NT2/D1 (cell line): ENCODE data around the gene RALGAPB.
"Not testable (repeated sequence)": the region's sequence is repeated elsewhere in the genome, so short reads cannot be mapped to it uniquely, and the experiment has no call there.

Source experiments
- DNase-seq: peaks from one replicate; pipeline ENCODE4 v3.0.0-alpha.2; 2011; ENCODE audit warnings: low read depth, low spot score
- H3K27me3 ChIP-seq: 2 replicates; pipeline ENCODE4 v1.6.0; 2011; ENCODE audit warnings: mild to moderate bottlenecking; ENCODE audit not compliant: insufficient read length, insufficient read depth
- H3K36me3 ChIP-seq: 2 replicates; pipeline ENCODE4 v1.6.1; 2011; ENCODE audit warnings: mild to moderate bottlenecking, low read length, mixed read lengths; ENCODE audit not compliant: insufficient read depth, insufficient read length
- H3K4me1 ChIP-seq: 2 replicates; pipeline ENCODE4 v1.5.1; 2011; ENCODE audit not compliant: insufficient read depth, insufficient read length
- H3K4me3 ChIP-seq: 2 replicates; pipeline ENCODE4 v1.5.1; 2011; ENCODE audit warnings: low read depth; ENCODE audit not compliant: insufficient read length
- H3K9ac ChIP-seq: 2 replicates; pipeline ENCODE4 v1.6.0; 2011; ENCODE audit warnings: low read depth; ENCODE audit not compliant: insufficient read length
- H3K9me3 ChIP-seq: 2 replicates; pipeline ENCODE4 v1.5.1; 2011; ENCODE audit warnings: mild to moderate bottlenecking, low read length; ENCODE audit not compliant: insufficient read depth
- SUZ12 ChIP-seq: IDR thresholded peaks from 2 replicates; pipeline ENCODE4 v1.6.1; 2011; ENCODE audit not compliant: insufficient read length, insufficient read depth; ENCODE audit errors: extremely low read depth
- YY1 ChIP-seq: IDR thresholded peaks from 2 replicates; pipeline ENCODE4 v1.6.1; 2011; ENCODE audit not compliant: insufficient read length, insufficient read depth
- ZNF274 ChIP-seq: IDR thresholded peaks from 2 replicates; pipeline ENCODE4 v1.6.1; 2011; ENCODE audit warnings: mild to moderate bottlenecking, low read depth, low read length

The RALGAPB gene

GRCh38 chr20:38430679-38431325 lies 41.8 kb upstream of the RALGAPB start:
- peaks cover 92% of the 10 kb centered on the region for H3K36me3 ChIP-seq
- H3K9ac ChIP-seq, result peak overlapping the region; percentile 13
- no peaks in the 10 kb centered on the region for H3K27me3 ChIP-seq
- H3K4me1 ChIP-seq, result peaks cover 26% of the 10 kb centered on the region
- no peak for DNase-seq
- TF ChIP-seq YY1 (no peak), ZNF274 (no peak), SUZ12 (no peak)
- no peak overlapping the region for H3K4me3 ChIP-seq
- no peaks in the 10 kb centered on the region for H3K9me3 ChIP-seq

DNA sequence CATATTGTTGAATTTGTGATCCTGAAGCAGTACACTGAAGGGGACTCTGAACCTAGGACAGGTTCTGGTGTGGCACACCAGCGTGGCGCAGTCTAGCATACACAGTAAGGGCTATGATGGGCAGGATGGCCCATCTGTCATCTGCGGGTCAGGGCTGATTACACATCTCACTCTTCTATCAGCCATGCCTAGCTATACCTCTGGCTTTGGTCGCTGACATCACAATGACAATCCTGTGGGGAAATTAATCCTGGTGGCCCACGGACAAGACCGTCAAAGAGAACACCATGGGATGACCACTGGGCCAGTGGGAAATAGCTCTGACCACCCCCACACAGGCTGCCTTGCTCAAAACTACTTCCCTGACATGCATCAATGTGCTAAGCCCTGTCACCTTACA lies 40.4 kb upstream of the RALGAPB start:
- peak overlapping the region; percentile 29 for H3K4me3 ChIP-seq
- H3K9me3 ChIP-seq, result no peaks in the 10 kb centered on the region
- no peaks in the 10 kb centered on the region for H3K27me3 ChIP-seq
- TF ChIP-seq YY1 (no peak), SUZ12 (no peak), ZNF274 (no peak)
- no peak overlapping the region for H3K9ac ChIP-seq
- DNase-seq, result no peak
- peaks cover 77% of the 10 kb centered on the region for H3K36me3 ChIP-seq
- peaks cover 24% of the 10 kb centered on the region for H3K4me1 ChIP-seq

DNA sequence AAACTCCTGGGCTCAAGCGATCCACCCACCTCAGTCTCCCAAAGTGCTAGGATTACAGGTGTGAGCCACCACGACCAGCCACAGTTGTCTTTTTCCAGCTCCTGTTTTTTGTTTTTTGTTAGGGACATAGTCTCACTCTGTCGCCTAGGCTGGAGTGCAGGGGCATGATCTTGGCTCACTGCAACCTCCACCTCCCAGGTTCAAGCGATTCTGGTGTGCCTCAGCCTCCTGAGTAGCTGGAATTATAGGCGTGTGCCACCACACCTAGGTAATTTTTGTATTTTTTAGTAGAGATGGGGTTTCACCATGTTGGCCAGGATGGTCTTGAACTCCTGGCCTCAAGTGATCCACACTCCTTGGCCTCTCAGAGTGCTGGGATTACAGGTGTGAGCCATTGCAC lies 39.8 kb upstream of the RALGAPB start:
- peaks cover 24% of the 10 kb centered on the region for H3K4me1 ChIP-seq
- not testable (repeated sequence) for H3K9ac ChIP-seq, H3K9me3 ChIP-seq, DNase-seq, H3K4me3 ChIP-seq, H3K27me3 ChIP-seq
- peaks cover 71% of the 10 kb centered on the region for H3K36me3 ChIP-seq

DNA sequence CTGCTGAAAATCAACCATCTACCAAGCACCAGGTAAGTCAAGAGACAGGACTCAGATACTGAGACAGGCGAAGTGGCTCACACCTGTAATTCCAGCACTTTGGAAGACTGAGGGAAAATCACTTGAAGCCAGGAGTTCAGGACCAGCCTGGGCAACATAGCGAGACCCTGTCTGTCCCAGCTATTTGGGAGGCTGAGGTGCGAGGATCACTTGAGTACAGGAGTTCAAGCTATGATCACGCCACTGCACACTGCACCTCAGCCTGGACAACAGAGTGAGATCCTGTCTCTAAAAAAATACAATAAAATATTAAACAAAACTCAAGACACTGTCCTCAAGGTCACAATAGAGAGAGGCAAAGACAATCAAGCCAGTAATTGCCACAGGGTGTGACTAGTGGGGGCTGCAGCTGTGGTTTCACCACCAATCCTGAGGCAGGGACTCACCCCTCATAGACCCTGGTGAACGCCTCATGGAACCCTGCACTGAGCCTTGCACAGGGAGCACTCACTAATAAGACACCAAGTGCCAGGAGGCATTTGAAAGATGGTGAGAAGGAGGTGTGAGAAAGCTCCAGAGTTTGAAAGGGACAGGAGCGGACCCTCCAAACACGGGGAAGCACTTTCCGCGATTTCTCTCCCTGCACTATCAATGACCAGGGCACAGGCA lies 39.2 kb upstream of the RALGAPB start:
- no peaks in the 10 kb centered on the region for H3K9me3 ChIP-seq
- no peak for DNase-seq
- no peaks in the 10 kb centered on the region for H3K27me3 ChIP-seq
- H3K9ac ChIP-seq, result peak overlapping the region; percentile 97
- H3K4me1 ChIP-seq, result peaks cover 22% of the 10 kb centered on the region
- peak overlapping the region; percentile 99 for H3K4me3 ChIP-seq
- TF ChIP-seq ZNF274, result no peak
- no peak for TF ChIP-seq YY1
- no peak for TF ChIP-seq SUZ12
- H3K36me3 ChIP-seq, result peaks cover 65% of the 10 kb centered on the region

- H3K4me3 ChIP-seq, result peak overlapping the region; percentile 99
- no peak for DNase-seq
- no peaks in the 10 kb centered on the region for H3K27me3 ChIP-seq
- no peak for TF ChIP-seq SUZ12
- TF ChIP-seq YY1, result no peak
- TF ChIP-seq ZNF274, result no peak
- no peaks in the 10 kb centered on the region for H3K9me3 ChIP-seq
- H3K36me3 ChIP-seq, result peaks cover 56% of the 10 kb centered on the region
- H3K9ac ChIP-seq, result peak overlapping the region; percentile 97
- peaks cover 21% of the 10 kb centered on the region for H3K4me1 ChIP-seq
These were observed 38.3 kb upstream of the RALGAPB start for GRCh38 chr20:38434301-38434741.

- TF ChIP-seq YY1 (peak; percentile 50), ZNF274 (no peak)
These were observed 37.7 kb upstream of the RALGAPB start, which contains the start of gene SNHG17 for GRCh38 chr20:38434770-38435554. TSS of gene SNHG17 (minus strand) at chr20:38435328.

DNA sequence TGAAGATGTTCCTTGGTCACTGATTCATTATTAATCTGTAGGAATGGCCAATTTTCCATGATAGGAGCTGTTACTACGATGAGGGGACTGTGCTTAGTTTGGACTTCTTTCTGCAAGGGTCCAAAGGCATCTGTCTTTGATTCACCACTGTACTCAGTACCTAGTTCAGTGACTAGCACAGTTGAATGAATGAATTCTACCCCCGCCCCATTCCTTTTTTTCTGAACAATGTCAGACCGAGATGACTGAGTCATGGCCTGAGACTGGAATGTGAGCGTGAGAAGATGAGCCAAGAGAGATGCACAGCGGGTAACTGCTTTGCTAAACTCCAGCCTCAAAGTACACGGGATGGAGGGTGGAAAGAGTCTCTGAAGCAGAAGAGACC lies 37.1 kb upstream of the RALGAPB start:
- Histone ChIP-seq H3K4me1 (peaks cover 16% of the 10 kb centered on the region), H3K4me3 (no peak overlapping the region), H3K9me3 (no peaks in the 10 kb centered on the region), H3K27me3 (no peaks in the 10 kb centered on the region), H3K9ac (no peak overlapping the region), H3K36me3 (peaks cover 45% of the 10 kb centered on the region)
- no peak for DNase-seq
- TF ChIP-seq ZNF274, result no peak
- no peak for TF ChIP-seq YY1
- TF ChIP-seq SUZ12, result no peak

More at GRCh38 chr20:38434770-38435554, 37.7 kb upstream of the RALGAPB start, which contains the start of gene SNHG17:
- peak within 1 kb of the TSS; percentile 97 for H3K9ac ChIP-seq
- no peaks in the 10 kb centered on the region for H3K27me3 ChIP-seq
- H3K4me1 ChIP-seq, result peaks cover 16% of the 10 kb centered on the region
- peak; percentile 94 for DNase-seq
- H3K4me3 ChIP-seq, result peak within 1 kb of the TSS; percentile 99
- H3K36me3 ChIP-seq, result peaks cover 50% of the 10 kb centered on the region
- no peaks in the 10 kb centered on the region for H3K9me3 ChIP-seq
